GM21529 (cell line): Measurements from ENCODE around the gene MCHR1.
"Not testable (repeated sequence)": the region's sequence is repeated elsewhere in the genome, so short reads cannot be mapped to it uniquely, and the experiment has no call there.

Experiments
- ATAC-seq: cut with Tn5 transposase; IDR thresholded peaks from one replicate; pipeline ENCODE4 v1.9.1; 2021; ENCODE audit not compliant: unreplicated experiment

Gene MCHR1

GRCh38 chr22:40655941-40656340 is 23.3 kb upstream of the MCHR1 start:
- not testable (repeated sequence) for ATAC-seq

GRCh38 chr22:40656651-40657050 is 22.6 kb upstream of the MCHR1 start:
- ATAC-seq: not testable (repeated sequence)

- no peak for ATAC-seq
Measured at GRCh38 chr22:40659166-40659565, 20.1 kb upstream of the MCHR1 start.

- no peak for ATAC-seq
Measured at GRCh38 chr22:40660730-40661129, 18.6 kb upstream of the MCHR1 start.

- ATAC-seq: no peak
Measured at GRCh38 chr22:40661671-40662070, 17.6 kb upstream of the MCHR1 start.

- no peak for ATAC-seq
Measured at GRCh38 chr22:40665312-40665711, 14.0 kb upstream of the MCHR1 start.

GRCh38 chr22:40666151-40666848 is 13.0 kb upstream of the MCHR1 start:
- ATAC-seq: no peak

GRCh38 chr22:40668611-40669411 is 10.5 kb upstream of the MCHR1 start:
- ATAC-seq: no peak

- no peak for ATAC-seq
Measured at GRCh38 chr22:40670058-40670457, 9.2 kb upstream of the MCHR1 start.

GRCh38 chr22:40671369-40671768 is 7.9 kb upstream of the MCHR1 start:
- no peak for ATAC-seq

GRCh38 chr22:40671796-40672360 is 7.4 kb upstream of the MCHR1 start:
- no peak for ATAC-seq

GRCh38 chr22:40673017-40673416 is 6.3 kb upstream of the MCHR1 start:
- no peak for ATAC-seq

- ATAC-seq: no peak
Measured at GRCh38 chr22:40674274-40674673, 5.0 kb upstream of the MCHR1 start.

GRCh38 chr22:40676166-40676565 is 3.1 kb upstream of the MCHR1 start:
- not testable (repeated sequence) for ATAC-seq

- ATAC-seq: no peak
Measured at GRCh38 chr22:40676644-40677043, 2.6 kb upstream of the MCHR1 start.

- ATAC-seq: no peak
Measured at GRCh38 chr22:40678493-40679248, 613 bp upstream of the MCHR1 start.

GRCh38 chr22:40679964-40680818 is 907 bp downstream of the MCHR1 start:
- ATAC-seq: no peak

GRCh38 chr22:40680819-40681183 is 1.5 kb downstream of the MCHR1 start:
- ATAC-seq: no peak

- no peak for ATAC-seq
Measured at GRCh38 chr22:40681451-40681850, 2.2 kb downstream of the MCHR1 start.

GRCh38 chr22:40684728-40685127 is 5.4 kb downstream of the MCHR1 start:
- ATAC-seq: no peak

- no peak for ATAC-seq
Measured at GRCh38 chr22:40685406-40685805, 6.1 kb downstream of the MCHR1 start.
